ENCODE results near the gene RAB33B.

DNA sequence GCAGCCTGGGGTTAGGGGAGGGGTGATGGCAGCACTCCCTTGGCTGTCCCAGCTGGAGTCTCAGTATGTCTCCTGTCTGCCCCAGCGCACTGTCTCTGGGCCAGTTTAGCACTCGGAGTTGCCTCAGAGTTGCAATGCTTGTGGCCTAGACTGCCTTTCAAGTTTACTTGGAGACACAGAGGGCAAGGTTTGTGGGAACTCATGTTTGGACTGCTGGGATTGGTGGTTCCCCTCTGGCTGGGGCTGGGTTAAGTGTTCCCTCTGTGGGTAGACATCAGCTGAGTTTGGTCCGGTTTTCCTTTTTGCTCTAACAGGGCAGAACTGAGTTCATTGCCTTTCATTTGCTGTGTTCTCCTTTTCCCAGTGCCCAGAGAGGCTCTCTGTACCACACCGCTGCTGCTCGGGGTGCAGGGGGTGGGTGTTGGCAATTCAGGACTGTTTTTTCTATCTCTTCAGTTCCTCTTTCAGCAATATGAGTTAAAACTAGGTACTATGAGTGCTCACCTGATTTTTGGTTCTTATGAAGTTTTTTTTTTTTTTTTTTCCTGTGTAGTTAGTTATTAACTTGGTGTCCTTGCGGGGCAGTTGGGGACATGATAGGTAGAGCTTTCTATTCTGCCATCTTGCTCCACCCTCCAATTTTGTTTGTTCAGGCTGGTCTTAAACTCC lies 17.2 kb downstream of the RAB33B start:
- TF ChIP-seq, protein P1, sequence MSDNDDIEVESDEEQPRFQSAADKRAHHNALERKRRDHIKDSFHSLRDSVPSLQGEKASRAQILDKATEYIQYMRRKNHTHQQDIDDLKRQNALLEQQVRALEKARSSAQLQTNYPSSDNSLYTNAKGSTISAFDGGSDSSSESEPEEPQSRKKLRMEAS (IDR thresholded peaks at IDR 0.05), result no peak
- TF ChIP-seq EZH2 (IDR thresholded peaks at IDR 0.05; ENCODE audit: low read depth, low read length, severe bottlenecking), result no peak
- TF ChIP-seq, protein P2, sequence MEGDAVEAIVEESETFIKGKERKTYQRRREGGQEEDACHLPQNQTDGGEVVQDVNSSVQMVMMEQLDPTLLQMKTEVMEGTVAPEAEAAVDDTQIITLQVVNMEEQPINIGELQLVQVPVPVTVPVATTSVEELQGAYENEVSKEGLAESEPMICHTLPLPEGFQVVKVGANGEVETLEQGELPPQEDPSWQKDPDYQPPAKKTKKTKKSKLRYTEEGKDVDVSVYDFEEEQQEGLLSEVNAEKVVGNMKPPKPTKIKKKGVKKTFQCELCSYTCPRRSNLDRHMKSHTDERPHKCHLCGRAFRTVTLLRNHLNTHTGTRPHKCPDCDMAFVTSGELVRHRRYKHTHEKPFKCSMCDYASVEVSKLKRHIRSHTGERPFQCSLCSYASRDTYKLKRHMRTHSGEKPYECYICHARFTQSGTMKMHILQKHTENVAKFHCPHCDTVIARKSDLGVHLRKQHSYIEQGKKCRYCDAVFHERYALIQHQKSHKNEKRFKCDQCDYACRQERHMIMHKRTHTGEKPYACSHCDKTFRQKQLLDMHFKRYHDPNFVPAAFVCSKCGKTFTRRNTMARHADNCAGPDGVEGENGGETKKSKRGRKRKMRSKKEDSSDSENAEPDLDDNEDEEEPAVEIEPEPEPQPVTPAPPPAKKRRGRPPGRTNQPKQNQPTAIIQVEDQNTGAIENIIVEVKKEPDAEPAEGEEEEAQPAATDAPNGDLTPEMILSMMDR (IDR thresholded peaks at IDR 0.05; ENCODE audit: control extremely low read depth in 1 of 3, insufficient read depth in 1 of 3, low read depth in 1 of 3, low read length in 3 of 3), result no peak
- TF ChIP-seq SIX5 (IDR thresholded peaks at IDR 0.05; ENCODE audit: low read depth, low read length), result no peak
- TF ChIP-seq YY1 (IDR thresholded peaks at IDR 0.05; ENCODE audit: low read depth, low read length), result no peak
- TF ChIP-seq CEBPB (IDR thresholded peaks at IDR 0.05; ENCODE audit: low read depth, low read length), result no peak
